Measurements from ENCODE around the gene LRRC46.

LRRC46 gene

GRCh38 chr17:47834756-47835155 is 3.3 kb downstream of the LRRC46 start:
- peak in 1 of 6 experiments; percentile 11 for DNase-seq

GRCh38 chr17:47836601-47837000 is 5.1 kb downstream of the LRRC46 start:
- no peak for DNase-seq

GRCh38 chr17:47837401-47838039 is 6.0 kb downstream of the LRRC46 start:
- DNase-seq: no peak

- DNase-seq: no peak
Observed at GRCh38 chr17:47838636-47839035, 7.2 kb downstream of the LRRC46 start.

- no peak for DNase-seq
Observed at GRCh38 chr17:47839071-47839470, 7.6 kb downstream of the LRRC46 start.

GRCh38 chr17:47840001-47840741 is 8.7 kb downstream of the LRRC46 start:
- no peak for DNase-seq

GRCh38 chr17:47840742-47841487 is 9.4 kb downstream of the LRRC46 start, which contains the start of gene SCRN2:
Gene SCRN2 (minus strand): TSS chr17:47841273. CDS start chr17:47840843, 430 bp downstream.
- DNase-seq: peak; percentile 54 to 84 (median 76)

- DNase-seq: no peak
Observed at GRCh38 chr17:47841488-47842291, 10.2 kb downstream of the LRRC46 start.

GRCh38 chr17:47843391-47843730 is 11.9 kb downstream of the LRRC46 start:
- DNase-seq: no peak

GRCh38 chr17:47844227-47844626 is 12.8 kb downstream of the LRRC46 start:
- DNase-seq: no peak

GRCh38 chr17:47844814-47845715 is 13.6 kb downstream of the LRRC46 start:
- DNase-seq: no peak

GRCh38 chr17:47845716-47846075 is 14.2 kb downstream of the LRRC46 start:
- DNase-seq: no peak

- peak in 1 of 6 experiments; percentile 13 for DNase-seq
Observed at GRCh38 chr17:47846716-47847340, 15.4 kb downstream of the LRRC46 start.

- DNase-seq: peak in 3 of 6 experiments; percentile 13 to 20 (median 18)
Observed at GRCh38 chr17:47847341-47848197, 16.1 kb downstream of the LRRC46 start.

GRCh38 chr17:47848198-47848513 is 16.7 kb downstream of the LRRC46 start:
- no peak for DNase-seq

GRCh38 chr17:47850373-47850691 is 18.9 kb downstream of the LRRC46 start:
- DNase-seq: no peak

- DNase-seq: peak in 5 of 6 experiments; percentile 27 to 36 (median 34)
Observed at GRCh38 chr17:47850692-47851573, 19.5 kb downstream of the LRRC46 start, which contains the start of gene SP6. Gene SP6 (minus strand): TSS chr17:47851163. CDS start chr17:47848429, 2,734 bp downstream.

GRCh38 chr17:47851764-47852112 is 20.3 kb downstream of the LRRC46 start:
- no peak for DNase-seq

- no peak for DNase-seq
Observed at GRCh38 chr17:47852113-47852949, 20.9 kb downstream of the LRRC46 start.

Measured in stimulated activated naive CD4-positive, alpha-beta T cell (primary cell).